Keratinocyte (primary cell): ENCODE results near the gene HSD17B1. TPM values are rescaled to one million over a fixed set of nuclear protein-coding genes. Genes with fewer than 3 reads are reported as not detected.

ENCODE experiments used
- DNase-seq: peaks from one replicate; pipeline ENCODE4 v3.0.0-alpha.2; 2011; ENCODE audit warnings: low read depth, missing footprints, low spot score
- FAIRE-seq: peaks from 2 replicates; lab custom pipeline; 2011; peaks lifted over from hg19 to GRCh38; lab: Jason Lieb, UNC
- H2AFZ ChIP-seq: 2 replicates; pipeline ENCODE4 v1.6.0; 2012; ENCODE audit warnings: low read length, control low read depth, inconsistent platforms; ENCODE audit not compliant: control insufficient read depth
- H3K27ac ChIP-seq: 2 replicates; pipeline ENCODE4 v1.5.1; 2011; ENCODE audit warnings: low read length; ENCODE audit not compliant: control insufficient read depth, insufficient read depth
- H3K27me3 ChIP-seq: 3 replicates; pipeline ENCODE4 v1.6.0; 2011; ENCODE audit warnings: low read length; ENCODE audit not compliant: control insufficient read depth, insufficient read depth; ENCODE audit errors: extremely low read depth
- H3K36me3 ChIP-seq, 2 experiments: 2 replicates in 1 of 2; 3 replicates in 1 of 2; pipeline ENCODE4 v1.5.1; 2011; ENCODE audit warnings: low read length in 2 of 2, mild to moderate bottlenecking in 1 of 2; ENCODE audit not compliant: control insufficient read depth in 2 of 2, insufficient read depth in 2 of 2; ENCODE audit errors: extremely low read depth in 1 of 2
- H3K4me1 ChIP-seq: 3 replicates; pipeline ENCODE4 v1.5.1; 2011; ENCODE audit warnings: low read length; ENCODE audit not compliant: control insufficient read depth, insufficient read depth; ENCODE audit errors: extremely low read depth
- H3K4me2 ChIP-seq: 3 replicates; pipeline ENCODE4 v1.6.0; 2011; ENCODE audit warnings: low read depth, low read length; ENCODE audit not compliant: control insufficient read depth, insufficient read depth; ENCODE audit errors: extremely low read depth
- H3K4me3 ChIP-seq, 3 experiments: fragments of 200-600 bp in 1 of 3; sonication (generic) in 1 of 3; 2 replicates in 2 of 3; 3 replicates in 1 of 3; pipeline ENCODE4 v1.5.1; 2011 to 2016; ENCODE audit warnings: low read length in 3 of 3, mild to moderate bottlenecking in 3 of 3, control low read depth in 2 of 3, inconsistent platforms in 1 of 3, low read depth in 1 of 3, mixed read lengths in 1 of 3, mixed run types in 1 of 3, moderate library complexity in 1 of 3; ENCODE audit not compliant: control insufficient read depth in 2 of 3, insufficient read depth in 2 of 3; ENCODE audit errors: extremely low read depth in 1 of 3
- H3K79me2 ChIP-seq: 2 replicates; pipeline ENCODE4 v1.6.0; 2012; ENCODE audit warnings: low read length; ENCODE audit not compliant: control insufficient read depth, insufficient read depth
- H3K9ac ChIP-seq: 3 replicates; pipeline ENCODE4 v1.6.0; 2011; ENCODE audit warnings: low read length; ENCODE audit not compliant: control insufficient read depth, insufficient read depth; ENCODE audit errors: extremely low read depth
- H3K9me1 ChIP-seq: 3 replicates; pipeline ENCODE4 v1.6.0; 2011; ENCODE audit warnings: low read length; ENCODE audit not compliant: control insufficient read depth, insufficient read depth; ENCODE audit errors: extremely low read depth
- H3K9me3 ChIP-seq: 2 replicates; pipeline ENCODE4 v1.5.1; 2012; ENCODE audit warnings: low read depth, low read length; ENCODE audit not compliant: control insufficient read depth
- H4K20me1 ChIP-seq: 3 replicates; pipeline ENCODE4 v1.6.0; 2011; ENCODE audit warnings: low read length; ENCODE audit not compliant: control insufficient read depth, insufficient read depth; ENCODE audit errors: extremely low read depth
- CTCF ChIP-seq, 3 experiments: IDR thresholded peaks in 1 of 3; conservative IDR thresholded peaks in 1 of 3; optimal IDR thresholded peaks in 1 of 3; 2 replicates in 2 of 3; 3 replicates in 1 of 3; pipeline versions ENCODE3 to v1.5.1; 2011; ENCODE audit warnings: low read length in 3 of 3, mild to moderate bottlenecking in 3 of 3, moderate library complexity in 2 of 3, control low read depth in 1 of 3, inconsistent platforms in 1 of 3; ENCODE audit not compliant: insufficient read depth in 2 of 3; ENCODE audit errors: extremely low read depth in 1 of 3
- EZH2 ChIP-seq: IDR thresholded peaks from one replicate; pipeline ENCODE4 v1.6.1; 2012; ENCODE audit warnings: inconsistent platforms, mild to moderate bottlenecking, low read length, moderate library complexity
- dilution Hi-C: fragments of 300-500 bp; cut with MboI; formaldehyde crosslinking; loops from one replicate; pipeline ENCODE4 v1.7.0; 2020; ENCODE audit warnings: low sequenced_read_pairs; ENCODE audit not compliant: extremely low pct_ligation_motif_present
- polyA plus RNA-seq, 5 experiments: library from polyadenylated mRNA; depleted of rRNA in 3 of 5; stranded (reverse) in 3 of 5; stranded (forward) in 1 of 5; unstranded in 1 of 5; fragments of >200 nt; gene quantifications; 1 replicate in 1 of 5; 2 replicates in 3 of 5; 3 replicates in 1 of 5; pipeline versions ENCODE4 v1.2.1 to v1.2.3, GENCODE V29; 2011 to 2012; ENCODE audit warnings: missing spikeins in 2 of 5, low read depth in 1 of 5, low replicate concordance in 1 of 5

Gene HSD17B1
- polyA plus RNA-seq, 1 donor (not counting 4 experiments of a cell fraction or from before 2014, with no cell fraction given) = 5.3 TPM

GRCh38 chr17:42578282-42578869 is 25.7 kb downstream of the HSD17B1 start:
- Histone ChIP-seq H3K27ac (peak overlapping the region; percentile 79), H3K4me2 (peak overlapping the region; percentile 88), H3K9ac (peak overlapping the region; percentile 92), H4K20me1 (no peaks in the 10 kb centered on the region), H3K9me1 (no peaks in the 10 kb centered on the region), H3K9me3 (no peaks in the 10 kb centered on the region), H3K79me2 (peaks cover 30% of the 10 kb centered on the region), H3K4me1 (peaks cover 18% of the 10 kb centered on the region), H3K4me3 (peak overlapping the region; percentile 76 to 98 (median 92)), H2AFZ (no peak overlapping the region), H3K36me3 (peaks cover 28 to 40% of the 10 kb centered on the region in 2 experiments), H3K27me3 (no peaks in the 10 kb centered on the region)
- no peak for FAIRE-seq
- TF ChIP-seq CTCF (optimal IDR thresholded peaks at IDR 0.05 in 1 of 3, IDR thresholded peaks at IDR 0.05 in 1 of 3, conservative IDR thresholded peaks at IDR 0.05 in 1 of 3; ENCODE audit: extremely low read depth in 1 of 3, insufficient read depth in 2 of 3, low read length in 3 of 3) (peak; percentile 82 to 83 (median 83)), EZH2 (no peak)
- DNase-seq = no peak
- dilution Hi-C loops = no loop called here

- no peak for TF ChIP-seq CTCF (optimal IDR thresholded peaks at IDR 0.05 in 1 of 3, IDR thresholded peaks at IDR 0.05 in 1 of 3, conservative IDR thresholded peaks at IDR 0.05 in 1 of 3; ENCODE audit: extremely low read depth in 1 of 3, insufficient read depth in 2 of 3, low read length in 3 of 3)
- TF ChIP-seq EZH2 = no peak
- Histone ChIP-seq H3K9me3 (no peaks in the 10 kb centered on the region), H3K4me1 (peaks cover 19% of the 10 kb centered on the region), H3K4me2 (no peak overlapping the region), H2AFZ (no peak overlapping the region), H3K27ac (no peak overlapping the region), H3K9ac (no peak overlapping the region), H3K36me3 (peaks cover 28 to 45% of the 10 kb centered on the region in 2 experiments), H4K20me1 (no peaks in the 10 kb centered on the region), H3K4me3 (no peak overlapping the region), H3K27me3 (no peaks in the 10 kb centered on the region), H3K9me1 (no peaks in the 10 kb centered on the region), H3K79me2 (peaks cover 26% of the 10 kb centered on the region)
- FAIRE-seq = no peak
- dilution Hi-C loops = no loop called here
- no peak for DNase-seq
Observed at GRCh38 chr17:42579794-42580551, 27.2 kb downstream of the HSD17B1 start.
